WERI-Rb-1 (cell line): ENCODE results near the gene ACTRT2.

ENCODE experiments used
- DNase-seq: peaks from one replicate; pipeline ENCODE4 v3.0.0-alpha.2; 2020
- H3K27ac ChIP-seq: fragments of 250-450 bp; sonication (Bioruptor Pico); 2 replicates; pipeline ENCODE4 v1.5.1; 2020; ENCODE audit warnings: mild to moderate bottlenecking, moderate library complexity
- H3K27me3 ChIP-seq: fragments of 250-450 bp; sonication (Bioruptor Pico); 2 replicates; pipeline ENCODE4 v1.5.1; 2021; ENCODE audit warnings: mild to moderate bottlenecking, low read depth, moderate library complexity; ENCODE audit not compliant: insufficient read depth, severe bottlenecking
- H3K36me3 ChIP-seq: fragments of 250-450 bp; sonication (Bioruptor Pico); 2 replicates; pipeline ENCODE4 v1.5.1; 2020; ENCODE audit warnings: mild to moderate bottlenecking, moderate library complexity
- H3K4me3 ChIP-seq: 2 replicates; pipeline ENCODE4 v1.5.1; 2011; ENCODE audit warnings: low read depth, mild to moderate bottlenecking, control low read depth, low read length
- H3K9me3 ChIP-seq: fragments of 250-450 bp; sonication (Bioruptor Pico); 2 replicates; pipeline ENCODE4 v1.5.1; 2021; ENCODE audit warnings: mild to moderate bottlenecking, moderate library complexity; ENCODE audit not compliant: severe bottlenecking
- TF ChIP-seq, protein P1 (sequence below): IDR thresholded peaks from 2 replicates; pipeline ENCODE4 v1.5.1; 2011; ENCODE audit warnings: low read depth, mild to moderate bottlenecking, control low read depth, inconsistent platforms, low read length

Gene ACTRT2

DNA sequence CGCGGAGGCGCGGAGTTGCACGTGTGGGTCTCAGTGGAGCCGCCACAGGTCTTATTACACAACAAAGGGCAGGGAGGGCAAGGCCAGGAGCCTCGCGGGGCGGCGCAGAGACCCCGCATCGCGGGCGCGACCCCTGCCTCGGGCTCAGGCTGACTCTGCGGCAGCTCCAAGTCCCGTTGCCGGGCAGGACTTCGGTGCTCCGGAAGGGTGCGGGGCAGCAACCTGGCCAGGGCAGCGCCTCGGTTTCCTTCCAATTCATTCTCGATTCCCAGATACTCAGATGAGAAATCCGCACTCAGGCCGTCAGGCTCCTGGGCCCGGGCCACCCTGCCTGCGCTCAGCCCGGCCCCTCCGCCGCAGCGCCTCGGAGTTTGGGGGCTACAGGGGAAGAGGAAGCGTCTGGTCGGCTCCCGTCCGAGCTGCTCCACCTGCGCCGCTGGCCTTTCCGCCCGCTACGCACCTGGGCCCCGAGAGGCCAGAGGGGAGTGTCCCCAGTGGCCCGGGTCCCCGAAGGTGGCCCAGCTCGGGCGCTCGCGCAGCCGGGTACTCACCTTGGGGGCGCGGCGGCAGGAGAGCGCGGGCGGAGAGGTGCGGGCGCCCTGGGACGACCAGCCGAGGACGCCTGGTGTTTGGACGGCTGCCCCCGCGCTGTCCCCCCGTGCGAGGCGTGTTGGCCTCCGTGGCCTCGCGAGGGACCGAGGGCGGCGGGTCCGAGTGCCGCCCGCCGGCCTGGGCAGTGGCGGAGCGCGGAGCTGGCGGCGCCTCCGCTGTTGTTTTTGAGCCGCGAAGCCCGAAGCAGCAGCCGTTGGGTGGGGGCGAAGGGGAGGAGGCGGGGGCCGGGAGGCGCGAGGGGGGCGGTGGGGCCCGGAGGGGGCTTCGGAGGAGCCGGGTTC, 46.6 kb downstream of the ACTRT2 start:
- Histone ChIP-seq H3K27me3 (peaks cover 16% of the 10 kb centered on the region), H3K4me3 (peak overlapping the region; percentile 47), H3K36me3 (no peaks in the 10 kb centered on the region), H3K27ac (no peak overlapping the region), H3K9me3 (no peaks in the 10 kb centered on the region)
- TF ChIP-seq, protein P1, sequence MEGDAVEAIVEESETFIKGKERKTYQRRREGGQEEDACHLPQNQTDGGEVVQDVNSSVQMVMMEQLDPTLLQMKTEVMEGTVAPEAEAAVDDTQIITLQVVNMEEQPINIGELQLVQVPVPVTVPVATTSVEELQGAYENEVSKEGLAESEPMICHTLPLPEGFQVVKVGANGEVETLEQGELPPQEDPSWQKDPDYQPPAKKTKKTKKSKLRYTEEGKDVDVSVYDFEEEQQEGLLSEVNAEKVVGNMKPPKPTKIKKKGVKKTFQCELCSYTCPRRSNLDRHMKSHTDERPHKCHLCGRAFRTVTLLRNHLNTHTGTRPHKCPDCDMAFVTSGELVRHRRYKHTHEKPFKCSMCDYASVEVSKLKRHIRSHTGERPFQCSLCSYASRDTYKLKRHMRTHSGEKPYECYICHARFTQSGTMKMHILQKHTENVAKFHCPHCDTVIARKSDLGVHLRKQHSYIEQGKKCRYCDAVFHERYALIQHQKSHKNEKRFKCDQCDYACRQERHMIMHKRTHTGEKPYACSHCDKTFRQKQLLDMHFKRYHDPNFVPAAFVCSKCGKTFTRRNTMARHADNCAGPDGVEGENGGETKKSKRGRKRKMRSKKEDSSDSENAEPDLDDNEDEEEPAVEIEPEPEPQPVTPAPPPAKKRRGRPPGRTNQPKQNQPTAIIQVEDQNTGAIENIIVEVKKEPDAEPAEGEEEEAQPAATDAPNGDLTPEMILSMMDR = no peak
- no peak for DNase-seq

DNA sequence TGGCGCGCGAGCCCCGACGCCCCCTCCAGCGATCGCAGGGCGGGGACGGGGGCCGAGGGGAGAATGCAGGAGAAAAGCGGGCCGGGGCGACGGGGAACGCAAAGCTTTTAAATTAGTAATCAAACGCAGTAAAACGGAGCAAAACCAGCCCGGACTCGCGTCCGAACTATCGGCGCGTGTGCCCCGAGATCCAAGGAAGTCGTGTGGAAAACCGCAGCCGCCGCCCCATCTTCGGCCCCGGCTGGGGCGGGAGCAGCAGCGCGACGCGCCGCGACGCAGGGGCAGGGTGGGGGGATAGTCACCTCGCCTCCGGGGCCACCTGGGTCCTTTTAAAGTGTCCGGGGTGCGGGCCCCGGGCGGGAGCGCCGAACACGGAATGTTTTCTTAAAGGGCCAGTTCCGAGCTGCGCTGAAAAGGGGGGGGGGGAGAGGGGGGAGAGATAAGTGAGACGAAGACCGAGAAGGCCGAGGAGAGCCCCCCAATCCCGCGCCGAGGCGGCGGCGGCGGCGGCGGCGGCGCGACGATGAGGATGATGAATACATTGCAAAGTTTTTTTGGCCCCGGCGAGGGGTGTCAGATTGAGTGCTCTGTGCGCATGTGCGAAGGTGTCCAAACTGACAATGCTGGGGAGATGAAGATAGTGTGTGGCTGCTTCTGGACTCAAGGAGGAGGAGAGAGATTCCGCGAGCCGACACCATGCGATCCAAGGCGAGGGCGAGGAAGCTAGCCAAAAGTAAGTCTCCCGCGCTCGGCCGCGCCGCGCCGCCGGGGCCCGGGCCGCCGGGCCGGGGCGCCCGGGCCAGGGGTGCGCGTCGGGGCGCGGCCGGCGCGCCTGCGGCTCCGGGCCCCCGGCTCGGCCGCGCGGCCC, 47.5 kb downstream of the ACTRT2 start, which contains the start of gene PRDM16:
PRDM16 (plus strand) TSS at position 640 of the 868 bp plus-strand sequence; CDS start at position 697, 57 bp downstream.
- H3K27me3 ChIP-seq = peaks cover 20% of the 10 kb centered on the region
- DNase-seq = peak; percentile 47

DNA sequence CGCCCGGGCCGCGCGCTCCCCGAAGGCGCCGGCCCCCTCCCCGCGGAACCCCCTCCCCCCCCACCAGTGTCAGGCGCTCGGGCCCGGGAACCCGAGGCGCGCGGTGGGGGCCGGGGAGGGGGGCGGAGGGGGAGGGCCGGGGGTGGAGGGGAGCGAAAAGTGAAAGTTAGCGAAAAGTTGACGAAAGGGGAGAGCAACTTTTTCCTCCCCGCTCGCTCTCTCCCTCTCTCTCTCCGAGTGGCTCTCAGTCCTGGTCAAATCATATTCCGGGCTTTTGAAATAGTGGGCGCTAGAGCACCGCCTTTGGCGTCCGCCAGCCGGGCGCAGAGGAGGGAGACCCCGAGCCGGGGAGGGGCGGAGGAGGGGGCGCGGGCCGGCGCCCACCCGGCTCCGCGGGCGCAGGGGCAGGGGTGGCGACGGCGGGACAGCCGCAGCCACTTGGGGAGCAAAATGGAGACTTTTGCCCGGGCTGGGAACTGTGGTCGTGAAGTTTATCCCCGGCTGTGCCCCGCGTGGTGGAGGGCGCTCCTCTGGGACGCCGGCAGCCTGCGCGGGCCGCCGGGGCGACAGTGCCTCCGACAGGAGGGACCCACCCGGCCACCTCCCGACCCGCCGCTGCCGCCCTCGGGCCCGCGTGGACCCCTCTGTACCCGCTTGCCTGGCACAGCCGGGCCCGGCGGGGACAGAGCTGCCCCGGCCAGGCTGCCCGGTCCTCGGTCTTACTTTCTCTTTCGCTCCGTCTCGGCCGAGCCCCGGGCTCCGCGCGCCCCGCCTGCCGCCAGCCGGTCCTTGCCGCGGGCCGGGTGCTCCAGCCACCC, 48.4 kb downstream of the ACTRT2 start:
- H3K27me3 ChIP-seq = peaks cover 26% of the 10 kb centered on the region
- TF ChIP-seq, protein P1 = peak; percentile 51
- peak; percentile 69 for DNase-seq
- H3K4me3 ChIP-seq = peak overlapping the region; percentile 41
- H3K9me3 ChIP-seq = no peaks in the 10 kb centered on the region
- no peaks in the 10 kb centered on the region for H3K36me3 ChIP-seq
- H3K27ac ChIP-seq = no peak overlapping the region

More for the DNA sequence above, 47.5 kb downstream of the ACTRT2 start, which contains the start of gene PRDM16:
- no peaks in the 10 kb centered on the region for H3K36me3 ChIP-seq
- H3K4me3 ChIP-seq = peak within 1 kb of the TSS; percentile 47
- TF ChIP-seq, protein P1 = no peak
- no peak within 1 kb of the TSS for H3K27ac ChIP-seq
- H3K9me3 ChIP-seq = no peaks in the 10 kb centered on the region

DNA sequence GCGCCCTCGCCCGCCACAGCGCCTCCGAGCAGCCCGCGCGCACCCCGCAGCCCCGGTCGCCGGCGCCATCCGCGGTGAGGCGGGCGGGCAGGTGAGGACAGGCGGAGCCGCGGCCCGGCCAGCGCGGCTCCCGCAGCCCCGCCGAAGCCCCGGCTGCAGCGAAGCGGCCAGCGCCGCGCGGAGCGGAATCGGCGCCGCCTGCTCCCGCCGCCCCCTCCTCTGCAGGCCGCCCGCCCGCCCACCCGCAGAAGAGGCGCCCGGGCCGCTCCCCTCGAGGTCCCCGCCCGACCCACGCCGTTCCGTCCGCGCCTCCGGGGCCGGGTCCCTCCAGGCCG, 49.0 kb downstream of the ACTRT2 start:
- TF ChIP-seq, protein P1 = no peak
- no peaks in the 10 kb centered on the region for H3K36me3 ChIP-seq
- H3K9me3 ChIP-seq = no peaks in the 10 kb centered on the region
- no peak overlapping the region for H3K4me3 ChIP-seq
- H3K27ac ChIP-seq = no peak overlapping the region
- H3K27me3 ChIP-seq = peaks cover 26% of the 10 kb centered on the region
- DNase-seq = no peak
